Thoracic aorta (tissue), 2 donors: Measurements from ENCODE around the gene CALHM4. TPM values are rescaled to one million over a fixed set of nuclear protein-coding genes. Genes with fewer than 3 reads are reported as not detected.

Experiments used
- ATAC-seq: fragments of 150-250 bp; one replicate; pipeline ENCODE4 v1.8.0; 2017; ENCODE audit warnings: low read depth; ENCODE audit not compliant: insufficient number of reproducible peaks, low FRiP score
- DNase-seq: peaks from one replicate; pipeline ENCODE4 v3.0.0-alpha.2; 2020; ENCODE audit warnings: low spot score
- H3K27ac ChIP-seq, 2 donors: fragments of 200-600 bp; sonication (generic); 1 replicate in 1 of 2; 2 replicates in 1 of 2; pipeline ENCODE4 v1.5.1; 2016; ENCODE audit warnings: mild to moderate bottlenecking in 2 of 2, moderate library complexity in 2 of 2
- H3K27me3 ChIP-seq: fragments of 200-600 bp; sonication (generic); replicated peaks from 2 replicates; pipeline ENCODE4 v1.6.0; 2016; ENCODE audit warnings: mild to moderate bottlenecking; ENCODE audit not compliant: insufficient read depth
- H3K36me3 ChIP-seq: fragments of 200-600 bp; sonication (generic); one replicate; pipeline ENCODE4 v1.5.1; 2016
- H3K4me1 ChIP-seq, 2 donors: fragments of 200-600 bp; sonication (generic); 1 replicate in 1 of 2; 2 replicates in 1 of 2; pipeline versions ENCODE4 v1.5.1 to v1.6.0; 2016; ENCODE audit warnings: low read depth in 2 of 2, mild to moderate bottlenecking in 1 of 2; ENCODE audit not compliant: control insufficient read depth in 1 of 2
- H3K4me3 ChIP-seq: fragments of 200-600 bp; sonication (generic); 2 replicates; pipeline ENCODE4 v1.5.1; 2016; ENCODE audit warnings: mild to moderate bottlenecking
- H3K9me3 ChIP-seq: fragments of 200-600 bp; sonication (generic); 2 replicates; pipeline ENCODE4 v1.5.1; 2016
- total RNA-seq, 2 donors: library from RNA; depleted of rRNA; stranded (reverse); fragments of >200 nt; gene quantifications; one replicate each; pipeline versions ENCODE4 v1.1.0 to v1.2.3, GENCODE V29; 2016
- TF ChIP-seq, protein P1 (sequence below): fragments of 200-600 bp; sonication (generic); IDR thresholded peaks from one replicate; pipeline ENCODE4 v1.5.1; 2019; ENCODE audit warnings: antibody characterized with exemption

Gene CALHM4
- total RNA-seq, 2 donors from 2014 or later: not detected

DNA sequence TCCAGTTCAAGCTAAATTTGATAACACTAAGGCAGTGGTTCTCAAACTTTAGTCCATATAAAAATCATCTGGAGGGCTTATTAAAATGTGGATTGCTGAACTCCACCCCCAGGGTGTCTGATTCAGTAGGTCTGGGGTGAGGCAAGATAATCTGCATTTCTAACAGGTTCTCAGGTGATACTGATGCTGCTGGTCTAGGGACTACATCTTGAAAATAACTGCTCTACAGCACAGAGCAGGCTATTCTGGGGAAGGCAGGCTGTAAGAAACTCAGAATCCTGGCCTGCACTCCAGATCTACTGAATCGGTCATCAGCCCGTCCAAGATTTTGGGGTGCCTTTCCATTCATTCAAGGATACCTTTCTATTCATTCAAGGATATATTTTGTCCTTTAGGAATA is 30.7 kb upstream of the CALHM4 start:
- TF ChIP-seq, protein P1, sequence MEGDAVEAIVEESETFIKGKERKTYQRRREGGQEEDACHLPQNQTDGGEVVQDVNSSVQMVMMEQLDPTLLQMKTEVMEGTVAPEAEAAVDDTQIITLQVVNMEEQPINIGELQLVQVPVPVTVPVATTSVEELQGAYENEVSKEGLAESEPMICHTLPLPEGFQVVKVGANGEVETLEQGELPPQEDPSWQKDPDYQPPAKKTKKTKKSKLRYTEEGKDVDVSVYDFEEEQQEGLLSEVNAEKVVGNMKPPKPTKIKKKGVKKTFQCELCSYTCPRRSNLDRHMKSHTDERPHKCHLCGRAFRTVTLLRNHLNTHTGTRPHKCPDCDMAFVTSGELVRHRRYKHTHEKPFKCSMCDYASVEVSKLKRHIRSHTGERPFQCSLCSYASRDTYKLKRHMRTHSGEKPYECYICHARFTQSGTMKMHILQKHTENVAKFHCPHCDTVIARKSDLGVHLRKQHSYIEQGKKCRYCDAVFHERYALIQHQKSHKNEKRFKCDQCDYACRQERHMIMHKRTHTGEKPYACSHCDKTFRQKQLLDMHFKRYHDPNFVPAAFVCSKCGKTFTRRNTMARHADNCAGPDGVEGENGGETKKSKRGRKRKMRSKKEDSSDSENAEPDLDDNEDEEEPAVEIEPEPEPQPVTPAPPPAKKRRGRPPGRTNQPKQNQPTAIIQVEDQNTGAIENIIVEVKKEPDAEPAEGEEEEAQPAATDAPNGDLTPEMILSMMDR: no peak
- Histone ChIP-seq H3K4me3 (no peak overlapping the region), H3K27ac (no peak overlapping the region), H3K4me1 (peaks cover 0 to 10% of the 10 kb centered on the region in 2 donors), H3K36me3 (no peaks in the 10 kb centered on the region), H3K27me3 (no peaks in the 10 kb centered on the region), H3K9me3 (no peaks in the 10 kb centered on the region)
- ATAC-seq (no peak), DNase-seq (no peak)

DNA sequence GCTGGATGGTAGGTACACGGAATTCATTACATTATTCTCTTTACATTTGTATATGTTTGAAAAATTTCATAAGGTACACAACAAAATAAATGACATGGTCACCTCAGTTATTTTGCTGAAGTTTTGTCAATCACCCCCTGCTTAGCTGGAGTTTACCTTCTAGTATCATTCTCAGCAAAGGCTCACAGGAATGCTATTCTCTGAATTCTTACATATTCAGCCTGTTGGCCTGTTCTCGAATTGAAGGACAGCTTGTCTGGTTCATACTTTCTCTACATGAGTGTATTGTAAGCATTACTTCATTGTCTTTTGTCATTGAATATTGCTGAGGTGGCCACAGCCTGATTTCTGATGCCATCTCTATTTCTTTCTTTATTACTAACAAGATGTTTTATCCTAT is 29.3 kb upstream of the CALHM4 start:
- no peaks in the 10 kb centered on the region for H3K36me3 ChIP-seq
- H3K4me3 ChIP-seq: no peak overlapping the region
- peaks cover 0 to 14% of the 10 kb centered on the region in 2 donors for H3K4me1 ChIP-seq
- DNase-seq (no peak), ATAC-seq (no peak)
- H3K27ac ChIP-seq: no peak overlapping the region
- TF ChIP-seq, protein P1: no peak
- H3K27me3 ChIP-seq: no peaks in the 10 kb centered on the region
- no peaks in the 10 kb centered on the region for H3K9me3 ChIP-seq

DNA sequence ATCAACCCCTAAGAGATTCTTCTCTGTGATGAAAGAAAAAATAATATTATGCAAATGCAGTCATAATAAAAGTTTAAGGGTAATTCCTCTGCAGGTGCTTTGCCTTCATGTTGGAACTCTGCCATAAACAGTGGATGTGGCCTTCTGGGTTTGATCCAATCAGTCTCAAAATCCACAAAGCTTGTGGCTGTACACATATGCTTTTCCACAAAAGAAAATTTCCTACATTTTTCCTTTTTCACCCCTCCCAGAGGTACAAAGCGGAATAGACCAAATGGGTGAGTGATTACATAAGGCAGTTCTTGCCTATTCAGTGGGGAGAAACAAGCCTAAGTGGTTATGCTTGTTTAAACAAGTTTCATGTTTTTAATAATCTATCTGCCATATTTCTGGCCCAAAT is 25.4 kb upstream of the CALHM4 start:
- no peaks in the 10 kb centered on the region for H3K36me3 ChIP-seq
- TF ChIP-seq, protein P1: no peak
- H3K4me3 ChIP-seq: no peak overlapping the region
- H3K27me3 ChIP-seq: no peaks in the 10 kb centered on the region
- H3K9me3 ChIP-seq: no peaks in the 10 kb centered on the region
- no peak for ATAC-seq
- DNase-seq: no peak
- no peak overlapping the region for H3K27ac ChIP-seq
- peaks cover 0 to 17% of the 10 kb centered on the region in 2 donors for H3K4me1 ChIP-seq

DNA sequence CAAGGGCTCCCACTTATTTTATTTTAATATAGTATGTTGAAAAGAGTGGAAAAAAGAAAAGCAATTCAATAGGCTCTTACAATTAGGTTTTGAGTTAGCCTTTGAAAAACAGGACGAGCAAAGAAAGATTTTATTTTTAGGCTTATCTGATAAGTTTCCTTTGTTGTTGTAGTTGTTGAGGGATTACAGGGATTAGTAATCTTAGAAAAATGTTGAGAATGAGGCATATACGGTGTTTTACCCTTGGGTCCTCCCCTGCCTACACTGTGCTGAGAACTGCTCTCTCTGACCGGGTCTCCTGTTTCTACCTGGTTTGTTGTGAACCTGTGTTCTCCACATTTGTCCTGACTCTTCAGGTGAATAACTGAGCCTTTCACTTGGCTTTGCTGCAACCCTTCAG is 24.8 kb upstream of the CALHM4 start:
- Histone ChIP-seq H3K27me3 (no peaks in the 10 kb centered on the region), H3K27ac (no peak overlapping the region), H3K9me3 (no peaks in the 10 kb centered on the region), H3K36me3 (no peaks in the 10 kb centered on the region), H3K4me3 (no peak overlapping the region), H3K4me1 (peaks cover 0 to 17% of the 10 kb centered on the region in 2 donors)
- TF ChIP-seq, protein P1: no peak
- ATAC-seq (no peak), DNase-seq (no peak)

DNA sequence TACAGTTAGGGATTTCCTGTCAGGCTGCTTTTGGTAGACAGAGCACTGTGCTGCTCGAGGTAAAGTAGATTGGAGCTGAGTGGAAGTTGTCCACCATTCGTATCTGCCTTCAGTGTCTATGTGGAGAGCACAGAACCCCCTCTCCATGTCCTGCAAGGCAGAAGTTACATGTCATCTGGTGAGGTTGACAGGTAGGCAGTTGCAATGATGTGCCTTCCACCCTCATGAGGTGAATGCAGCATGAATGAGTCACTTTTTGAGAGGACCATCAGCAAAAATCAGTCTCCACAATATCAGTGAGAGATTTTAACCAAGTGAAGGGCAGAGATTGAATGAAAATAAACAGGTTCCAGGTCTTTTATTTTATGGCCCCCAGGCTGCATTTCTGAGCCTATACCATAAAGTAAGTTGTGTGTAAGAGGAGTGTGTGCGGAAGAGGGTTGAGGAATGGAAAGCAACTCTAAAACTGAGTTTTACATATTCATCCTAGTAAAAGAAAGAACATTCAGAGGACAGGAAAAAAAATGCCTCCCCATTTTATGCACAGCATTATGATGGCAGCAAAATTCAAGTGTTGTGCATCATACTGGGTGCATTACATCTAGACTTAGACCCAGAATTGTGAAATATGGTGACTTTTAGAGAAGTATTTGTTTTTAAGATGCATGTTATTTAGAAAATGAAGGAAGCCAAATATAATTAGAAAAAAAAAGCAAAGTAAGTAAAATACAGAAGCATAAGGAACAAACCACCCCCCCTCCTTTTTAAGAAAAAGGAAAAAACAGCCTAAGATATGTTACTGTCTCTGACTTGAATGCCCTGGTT is 23.9 kb upstream of the CALHM4 start:
- no peak overlapping the region for H3K4me3 ChIP-seq
- TF ChIP-seq, protein P1: no peak
- no peak for DNase-seq
- ATAC-seq: no peak
- H3K9me3 ChIP-seq: no peaks in the 10 kb centered on the region
- H3K27me3 ChIP-seq: no peaks in the 10 kb centered on the region
- peaks cover 0 to 17% of the 10 kb centered on the region in 2 donors for H3K4me1 ChIP-seq
- no peak overlapping the region for H3K27ac ChIP-seq
- no peaks in the 10 kb centered on the region for H3K36me3 ChIP-seq
